ENCODE data around the gene EBF3.

Gene EBF3

DNA sequence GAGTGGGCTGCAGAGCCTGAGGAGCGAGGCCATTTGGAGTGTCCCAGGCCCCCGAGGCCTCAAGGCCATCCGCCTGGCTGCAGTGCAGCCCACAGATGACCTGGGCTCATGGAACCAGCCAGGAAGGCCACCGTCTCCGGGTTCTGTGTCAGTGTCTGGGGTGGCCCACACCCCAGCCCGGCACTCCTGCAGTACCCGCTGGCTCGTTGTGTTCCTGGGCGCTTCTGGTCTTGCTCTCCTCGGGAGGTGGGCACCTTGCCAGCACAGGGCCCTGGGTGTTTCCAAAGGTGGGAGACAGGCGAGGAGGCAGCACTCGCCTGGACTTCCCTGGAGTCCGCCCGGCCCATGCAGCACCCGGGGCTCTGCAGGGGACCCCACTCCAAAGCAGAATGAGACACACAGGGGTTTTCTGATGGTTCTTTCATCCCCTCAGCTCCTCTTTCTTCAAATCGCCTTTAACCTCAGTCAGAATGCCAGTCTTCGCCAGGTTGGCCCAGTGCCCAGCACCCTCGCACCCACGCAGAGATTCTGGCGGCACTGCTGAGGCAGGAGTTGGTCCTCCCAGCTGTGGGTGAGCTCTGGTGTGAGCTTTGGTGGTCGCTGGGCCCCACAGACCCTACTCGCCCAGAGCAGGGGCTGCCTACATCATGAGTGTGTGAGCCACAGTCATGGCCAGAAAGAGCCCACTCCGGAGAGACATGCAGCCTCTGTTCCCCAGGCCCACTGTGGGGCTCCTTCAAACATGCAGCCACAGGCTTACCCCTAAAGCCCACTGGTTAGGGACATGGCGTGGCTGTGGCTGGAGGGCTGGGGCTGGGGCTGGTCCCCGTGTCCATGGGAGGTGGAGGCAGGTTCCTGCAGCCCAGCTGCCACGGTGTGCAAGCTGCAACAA is 155.7 kb downstream of the EBF3 start:
- DNase-seq (ENCODE audit: low read depth in 1 of 2, low spot score in 1 of 2) = no peak

GRCh38 chr10:129807211-129807610 is 156.9 kb downstream of the EBF3 start:
- no peak for DNase-seq (ENCODE audit: low read depth in 1 of 2, low spot score in 1 of 2)

GRCh38 chr10:129800796-129801340 is 163.2 kb downstream of the EBF3 start:
- no peak for DNase-seq (ENCODE audit: low read depth in 1 of 2, low spot score in 1 of 2)

DNA sequence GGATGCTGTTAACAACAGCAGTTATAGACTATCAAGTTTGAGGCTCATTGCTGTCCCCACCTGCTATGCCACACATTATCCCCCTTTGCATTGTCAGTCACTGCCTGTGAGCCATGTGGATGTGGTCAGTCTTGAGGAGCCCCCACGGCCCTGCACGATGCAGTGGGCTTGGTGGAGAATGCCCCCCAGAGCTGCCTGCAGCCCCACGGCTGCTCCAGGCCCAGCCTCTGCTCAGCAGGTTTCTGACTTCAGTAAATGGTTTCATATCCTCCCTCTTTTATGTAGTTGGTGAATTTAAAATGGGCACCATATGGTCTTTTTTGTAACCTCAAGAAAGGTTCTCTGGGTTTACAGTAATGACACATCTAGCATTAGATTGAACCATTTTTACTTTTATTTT is 164.1 kb downstream of the EBF3 start:
- DNase-seq (ENCODE audit: low read depth in 1 of 2, low spot score in 1 of 2) = no peak

DNA sequence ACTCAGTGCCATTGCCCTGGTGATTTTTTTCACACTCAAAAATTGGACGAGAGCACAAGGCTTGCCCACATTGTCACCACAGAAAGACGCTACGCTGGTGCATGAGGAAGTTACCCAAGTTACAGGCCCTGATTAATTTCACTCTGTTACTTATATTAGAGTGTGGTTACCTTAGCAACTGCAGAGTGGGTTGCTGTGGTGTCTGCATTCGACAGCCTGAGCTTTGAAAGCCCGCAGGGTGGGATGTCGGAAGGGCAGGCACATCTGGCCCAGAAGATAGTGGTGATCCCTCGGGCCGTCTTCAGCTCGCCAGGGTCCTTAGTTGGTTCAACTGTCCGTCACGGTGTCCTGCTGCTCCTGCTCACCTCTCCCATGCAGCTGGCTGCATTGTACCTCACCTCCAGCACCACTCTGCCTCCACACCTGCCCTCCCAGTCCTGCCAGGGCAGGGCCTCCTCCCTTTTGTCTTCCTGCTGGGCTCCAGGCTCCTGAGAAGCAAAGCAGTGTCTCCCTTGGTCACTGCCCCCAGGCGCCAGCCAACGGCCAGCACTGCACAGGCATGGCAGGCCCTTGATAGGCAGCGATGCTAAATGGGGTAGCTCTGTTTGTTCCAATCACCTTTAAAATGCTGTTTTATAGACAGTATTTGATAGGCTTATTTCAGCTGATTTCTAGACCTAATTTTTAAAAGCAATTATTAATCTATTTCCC is 167.2 kb downstream of the EBF3 start:
- DNase-seq (ENCODE audit: low read depth in 1 of 2, low spot score in 1 of 2) = no peak

- no peak for DNase-seq (ENCODE audit: low read depth in 1 of 2, low spot score in 1 of 2)
Observed at GRCh38 chr10:129793996-129794395, 170.1 kb downstream of the EBF3 start.

DNA sequence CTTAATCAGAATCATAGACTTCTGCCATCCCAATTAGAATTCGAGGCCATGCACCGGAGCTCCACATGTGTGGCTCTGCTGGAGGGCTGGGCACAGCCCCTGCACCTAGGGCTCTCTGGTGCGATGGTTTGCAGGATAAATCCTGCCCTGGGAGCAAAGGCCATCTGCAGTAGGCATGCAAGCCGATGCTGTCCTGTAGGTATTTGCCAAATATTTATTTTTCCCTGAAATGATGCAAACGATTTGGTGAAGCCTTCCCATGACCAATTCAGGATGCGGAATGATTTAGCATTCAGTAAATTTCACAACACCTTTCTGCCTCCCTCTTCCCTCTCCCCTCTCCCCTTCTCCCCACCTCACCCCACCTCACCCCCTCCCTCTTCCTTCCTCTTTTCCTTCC is 170.6 kb downstream of the EBF3 start:
- DNase-seq (ENCODE audit: low read depth in 1 of 2, low spot score in 1 of 2) = no peak

GRCh38 chr10:129792864-129793263 is 171.2 kb downstream of the EBF3 start:
- no peak for DNase-seq (ENCODE audit: low read depth in 1 of 2, low spot score in 1 of 2)

GRCh38 chr10:129792141-129792540 is 171.9 kb downstream of the EBF3 start:
- no peak for DNase-seq (ENCODE audit: low read depth in 1 of 2, low spot score in 1 of 2)

- DNase-seq (ENCODE audit: low read depth in 1 of 2, low spot score in 1 of 2) = no peak
Observed at GRCh38 chr10:129790715-129791446, 173.2 kb downstream of the EBF3 start.

DNA sequence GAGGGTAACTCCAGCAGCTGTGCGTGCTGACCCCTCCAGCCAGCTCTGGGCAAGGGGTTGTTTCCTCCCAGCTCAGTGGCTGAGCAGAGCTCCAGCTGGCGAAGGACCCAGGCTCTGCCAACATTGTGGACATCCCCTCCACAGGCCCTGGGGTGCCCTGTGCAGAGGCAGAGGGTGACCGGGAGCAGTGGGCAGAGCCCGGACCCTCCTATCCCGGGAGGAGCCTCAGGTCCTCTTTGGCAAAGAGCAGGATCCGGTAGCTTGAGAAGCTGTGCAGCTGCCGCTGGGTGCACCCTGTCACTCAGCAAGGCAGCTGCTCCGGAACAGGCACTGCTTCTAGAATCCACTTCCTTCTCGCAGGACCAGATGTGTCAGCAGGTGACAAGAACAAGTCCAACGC is 175.9 kb downstream of the EBF3 start:
- DNase-seq (ENCODE audit: low read depth in 1 of 2, low spot score in 1 of 2) = no peak

DNA sequence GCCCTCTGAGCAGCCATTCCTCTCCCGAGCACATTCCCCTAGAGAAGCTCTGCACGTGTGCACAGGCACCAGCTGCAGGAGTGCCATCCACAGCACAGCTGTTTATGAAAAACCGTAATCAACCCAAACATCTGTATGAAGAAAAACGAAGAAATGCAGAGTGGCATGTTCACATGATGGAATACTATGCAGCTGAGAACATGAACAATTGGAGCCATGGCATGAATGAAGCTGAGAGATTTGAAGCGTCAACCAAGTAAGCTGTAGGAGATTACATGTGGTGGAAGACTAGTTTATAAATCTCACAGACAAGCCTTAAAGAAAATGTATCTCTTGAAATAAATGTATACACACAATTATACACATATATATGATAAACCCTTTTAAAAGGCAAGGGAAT is 176.5 kb downstream of the EBF3 start:
- no peak for DNase-seq (ENCODE audit: low read depth in 1 of 2, low spot score in 1 of 2)

DNA sequence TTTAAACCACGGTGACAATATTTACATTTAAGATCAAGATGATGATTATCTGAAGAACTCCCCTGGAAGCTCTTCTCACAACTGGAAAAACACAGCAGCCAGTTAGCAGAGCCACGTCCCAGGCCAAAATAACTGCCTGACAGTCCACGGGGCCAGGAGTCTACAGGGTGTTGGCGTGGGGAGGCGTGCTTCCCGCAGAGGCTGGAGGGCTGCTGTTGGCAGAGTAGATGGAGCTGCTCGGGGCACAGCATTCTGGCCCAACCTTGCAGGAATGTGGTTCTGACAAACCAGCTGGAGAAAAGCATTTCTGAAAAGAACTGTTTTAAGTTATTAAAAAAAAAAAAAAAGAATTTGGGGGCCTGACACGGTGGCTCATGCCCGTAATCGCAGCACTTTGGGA is 177.9 kb downstream of the EBF3 start:
- DNase-seq (ENCODE audit: low read depth in 1 of 2, low spot score in 1 of 2) = no peak

DNA sequence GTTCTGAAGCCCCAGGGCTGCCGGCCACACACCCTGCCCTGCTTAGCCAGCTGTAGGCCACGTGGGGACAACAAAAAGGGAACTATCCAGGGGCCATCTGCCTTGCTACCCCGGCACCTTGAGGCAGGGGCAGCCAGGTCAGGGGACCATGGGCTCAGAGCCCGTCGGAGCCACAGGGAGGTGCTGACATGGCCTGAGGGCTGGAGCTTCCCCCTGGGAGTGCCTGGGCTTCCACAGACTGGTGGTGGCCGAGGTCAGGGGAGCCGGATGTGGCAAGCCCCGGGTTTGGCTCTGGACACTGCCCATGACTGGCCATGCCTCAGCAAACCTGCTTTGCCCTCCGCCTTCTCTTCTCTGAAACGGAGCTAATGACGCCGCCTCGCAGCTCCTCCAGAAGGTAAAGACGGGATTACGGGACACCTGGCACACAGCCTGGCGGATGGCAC is 178.5 kb downstream of the EBF3 start:
- no peak for DNase-seq (ENCODE audit: low read depth in 1 of 2, low spot score in 1 of 2)
